CD4-positive, alpha-beta T cell treated with Interleukin-6 for 4 hours (primary cell): ENCODE results near the gene CHST14.

Experiments
- DNase-seq: peaks from one replicate; pipeline ENCODE4 v3.0.0-alpha.2; 2020; ENCODE audit warnings: mixed read lengths

The CHST14 gene

DNA sequence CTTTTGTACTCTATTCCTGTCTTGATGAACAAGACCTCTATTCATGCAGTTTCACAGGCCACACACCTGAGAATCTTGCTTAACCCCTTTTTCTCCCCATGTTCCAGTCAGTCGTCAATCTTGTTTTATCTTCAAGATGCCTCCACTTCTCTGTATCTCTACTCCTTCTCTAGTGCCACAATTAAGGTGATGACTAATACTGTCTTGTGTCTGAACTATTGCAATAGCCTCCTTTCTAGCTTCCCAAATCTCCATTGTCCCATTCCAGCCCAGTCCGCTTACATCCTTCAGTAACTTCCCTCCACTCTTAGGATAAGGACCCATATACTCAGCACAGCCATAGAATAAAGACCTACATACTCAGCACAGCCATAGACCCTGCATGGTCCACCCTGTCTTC is 24.7 kb downstream of the CHST14 start:
- no peak for DNase-seq

DNA sequence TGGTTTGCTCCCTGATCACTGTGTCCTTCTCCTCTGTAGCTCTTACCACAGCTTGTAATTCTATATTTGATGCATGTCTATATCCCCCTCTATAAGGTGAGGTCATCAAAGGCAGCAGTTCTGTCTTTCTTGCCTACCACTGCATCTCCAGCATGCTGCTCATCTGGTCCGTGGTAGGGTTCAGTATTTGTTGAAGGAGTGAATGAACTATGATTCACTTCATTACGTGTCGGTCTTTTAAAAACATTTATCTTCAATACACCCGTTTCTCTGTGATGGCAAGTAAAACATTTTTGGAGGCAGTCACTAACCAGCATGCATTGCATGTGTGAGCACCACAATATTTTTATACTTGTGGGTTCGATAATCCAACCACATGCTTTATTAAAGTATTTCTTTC is 27.6 kb downstream of the CHST14 start:
- no peak for DNase-seq

DNA sequence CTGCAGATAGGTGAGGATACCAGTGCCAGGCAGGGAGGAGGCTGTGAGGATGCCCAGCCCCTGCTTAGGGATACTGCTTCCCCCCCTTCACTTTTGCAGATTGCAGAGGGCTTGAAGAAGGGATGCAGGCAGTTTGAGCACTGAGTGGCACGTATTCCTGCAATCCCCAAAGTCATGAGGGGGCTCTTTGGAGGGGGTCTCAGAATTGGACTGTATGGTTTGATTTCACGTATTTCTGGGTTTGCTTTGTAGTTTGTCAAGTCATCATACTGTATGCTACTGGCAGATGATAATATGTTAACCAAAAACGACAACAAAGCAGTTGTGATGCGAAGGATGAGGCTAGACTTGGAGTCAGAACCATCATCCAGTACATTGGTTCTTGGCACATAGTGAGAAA is 28.1 kb downstream of the CHST14 start:
- no peak for DNase-seq

DNA sequence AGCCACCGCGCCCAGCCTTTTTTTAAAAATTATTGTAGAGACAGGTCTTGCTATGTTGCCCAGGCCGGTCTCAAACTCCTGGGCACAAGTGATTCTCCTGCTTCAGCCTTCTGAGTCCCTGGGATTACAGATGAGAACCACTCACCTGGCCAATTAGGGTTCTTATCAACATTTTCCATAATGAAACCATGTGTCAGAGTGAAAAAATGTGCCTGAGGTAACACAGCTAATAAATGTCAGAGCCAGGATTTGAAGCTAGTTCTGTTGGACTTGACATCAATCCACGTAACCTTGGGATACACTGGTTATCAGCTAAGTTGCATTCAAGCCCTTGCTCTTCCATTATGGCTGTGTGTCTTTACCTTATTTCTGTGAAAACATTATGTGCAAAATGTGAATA is 29.1 kb downstream of the CHST14 start:
- DNase-seq, result no peak

DNA sequence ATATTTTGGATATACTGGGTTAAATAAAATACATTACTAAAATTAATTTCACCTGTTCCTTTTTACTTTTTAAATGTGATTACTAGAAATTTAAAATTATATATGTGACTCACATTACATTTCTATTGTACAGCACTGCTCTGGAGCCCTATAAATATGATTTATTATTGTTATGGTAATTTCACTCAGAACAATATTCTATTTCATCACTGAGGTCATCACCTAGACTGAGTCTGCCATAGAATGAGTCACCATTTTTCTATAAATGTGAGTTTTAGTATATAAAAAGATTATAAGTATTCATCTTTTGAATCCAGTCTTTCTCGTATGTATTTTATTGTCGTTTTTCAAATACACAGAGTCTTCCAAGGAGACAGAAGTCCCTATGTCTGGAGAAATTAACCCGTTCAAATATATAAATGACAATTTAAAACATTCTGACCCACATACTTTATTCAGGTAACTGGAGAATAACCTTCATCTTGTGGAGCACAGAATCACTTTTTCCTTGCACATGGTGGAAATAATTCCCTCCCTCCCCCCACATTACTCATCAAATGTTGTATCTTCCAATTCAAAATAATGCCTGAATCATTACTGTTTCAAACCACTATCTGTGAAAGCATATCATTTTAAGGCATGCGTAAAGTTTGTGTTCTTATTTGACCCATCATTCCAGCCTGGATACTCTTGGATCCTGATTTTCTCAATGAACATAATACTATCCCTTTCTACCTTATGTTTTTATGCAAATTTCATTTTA is 30.0 kb downstream of the CHST14 start:
- no peak for DNase-seq

DNA sequence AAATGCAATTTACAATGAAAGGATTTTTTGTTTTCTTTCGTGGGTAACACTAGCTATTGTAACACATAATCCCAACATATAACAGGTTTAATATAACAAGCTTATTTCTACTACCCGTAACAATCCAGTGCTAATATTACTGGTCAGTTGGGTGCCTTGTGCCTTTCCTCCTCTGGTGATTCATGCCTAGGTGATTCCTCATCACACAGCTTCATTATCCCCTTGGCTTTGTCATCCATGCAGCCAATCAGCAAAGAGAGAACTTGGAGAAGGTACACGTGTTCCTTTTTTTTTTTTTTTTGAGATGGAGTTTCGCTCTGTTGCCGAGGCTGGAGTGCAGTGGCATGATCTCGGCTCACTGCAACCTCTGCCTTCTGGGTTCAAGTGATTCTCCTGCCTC is 30.7 kb downstream of the CHST14 start:
- DNase-seq, result no peak

DNA sequence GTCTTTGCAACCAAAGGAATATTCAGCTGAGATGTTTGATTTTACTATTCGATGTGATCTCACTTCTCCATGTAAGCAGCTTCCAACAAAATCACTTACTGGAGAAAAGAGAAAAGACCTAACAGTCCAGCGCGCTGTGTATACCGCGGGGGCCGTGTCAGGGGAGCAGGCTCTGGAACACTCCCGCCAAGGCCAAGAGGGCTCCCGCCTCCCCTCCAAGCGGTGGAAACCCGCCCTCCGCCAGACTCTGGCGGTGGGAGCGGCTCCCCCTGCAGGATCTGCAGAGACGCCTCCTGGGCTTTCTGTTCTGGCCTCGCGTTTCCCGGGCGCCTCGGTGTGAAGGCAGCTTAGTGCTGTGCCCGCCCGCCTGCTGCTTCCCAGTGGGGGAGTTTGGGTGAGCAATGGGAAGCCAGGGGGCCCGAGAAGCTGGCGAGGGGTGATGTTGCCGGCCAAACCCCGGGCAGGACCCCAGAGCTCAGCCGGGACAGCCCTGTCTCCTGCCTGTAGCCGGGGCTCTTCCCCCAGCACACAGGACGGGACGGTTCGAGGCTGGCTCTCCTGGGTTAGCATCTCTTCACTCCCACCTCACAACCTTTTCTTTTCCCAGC is 36.3 kb downstream of the CHST14 start:
- peak; percentile 78 for DNase-seq

DNA sequence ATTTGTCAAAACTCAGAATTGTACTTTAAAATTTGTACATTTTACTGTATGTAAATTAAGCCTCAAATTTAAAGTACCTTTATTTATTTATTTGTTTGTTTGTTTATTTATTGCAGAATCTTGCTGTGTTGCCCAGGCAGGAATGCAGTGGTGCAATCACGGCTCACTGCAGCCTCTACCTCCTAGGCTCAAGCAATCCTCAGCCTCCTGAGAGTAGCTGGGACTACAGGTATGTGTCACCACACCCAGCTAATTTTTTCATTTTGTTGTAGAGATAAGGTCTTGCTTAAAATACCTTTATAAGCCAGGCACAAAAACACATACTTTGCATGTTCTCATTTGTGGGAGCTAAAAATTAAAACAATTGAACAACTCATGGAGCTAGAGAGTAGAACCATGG is 37.4 kb downstream of the CHST14 start:
- DNase-seq, result no peak

DNA sequence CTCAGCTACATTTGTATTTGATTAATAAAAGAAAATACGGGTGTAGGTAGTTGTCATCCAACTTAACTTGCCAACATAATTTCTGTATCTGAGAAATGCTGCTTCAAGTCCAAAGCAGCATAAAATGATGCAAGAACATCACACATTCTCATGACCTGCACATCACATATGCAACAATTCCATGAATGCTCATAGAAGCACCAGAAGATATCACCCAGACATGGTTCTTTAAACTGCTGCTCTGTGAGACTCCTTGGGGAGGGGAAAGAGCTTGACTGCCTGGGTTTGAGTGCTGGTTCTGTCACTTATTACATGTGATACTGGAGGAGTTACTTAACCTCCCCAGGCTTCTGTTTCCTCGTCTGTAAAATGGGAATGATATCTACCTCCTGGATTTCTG is 39.4 kb downstream of the CHST14 start:
- DNase-seq, result no peak

DNA sequence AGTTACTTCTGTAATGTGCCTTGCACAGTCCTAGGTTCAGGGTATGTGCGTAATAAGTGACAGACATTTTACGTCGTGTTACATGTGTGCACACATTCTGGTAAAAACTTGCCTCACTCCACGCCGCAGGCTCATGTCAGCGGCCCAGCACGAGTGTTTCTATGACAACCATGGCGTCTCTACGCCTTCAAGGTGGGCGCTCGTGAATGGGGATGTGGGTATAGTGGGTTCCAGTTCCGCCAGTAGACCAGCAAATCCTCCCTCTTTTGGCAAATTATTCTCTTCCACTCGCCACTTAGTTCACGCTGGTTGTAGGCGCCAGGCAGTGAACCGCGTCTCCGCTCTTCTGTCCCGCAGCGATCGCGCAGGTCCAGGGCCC is 40.3 kb downstream of the CHST14 start:
- no peak for DNase-seq

DNA sequence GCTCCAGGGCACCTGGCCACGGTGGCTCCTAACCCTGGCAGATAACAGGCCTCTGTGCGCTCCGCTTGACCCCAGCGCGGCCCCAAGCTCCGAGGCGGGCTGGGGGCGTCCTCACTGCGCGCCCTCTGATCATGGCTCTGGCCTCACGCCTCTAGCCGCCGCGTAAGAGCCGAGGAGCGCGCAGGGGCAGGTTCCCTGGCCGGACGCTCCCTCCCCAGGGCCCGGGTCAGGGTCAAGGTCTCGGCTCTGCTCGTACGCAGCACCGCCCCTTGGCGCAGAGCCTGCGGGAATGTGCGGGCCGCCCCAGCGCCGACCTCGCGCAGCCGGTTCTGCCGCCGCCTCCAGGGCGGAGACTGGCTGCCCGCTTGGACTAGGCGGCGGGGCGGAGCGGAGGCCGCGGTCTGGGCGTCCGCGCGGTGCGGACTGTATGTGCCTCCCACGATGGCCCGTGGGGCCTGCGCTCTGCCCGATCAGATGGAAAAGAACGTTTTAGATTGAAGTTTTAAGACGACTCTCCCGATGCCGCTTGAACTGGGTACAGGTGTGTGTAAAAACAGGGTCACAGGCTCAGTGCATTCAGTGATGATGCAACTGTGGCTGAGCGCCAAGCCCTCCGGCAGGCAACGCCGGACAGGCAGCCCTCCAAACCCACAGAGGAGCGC is 40.8 kb downstream of the CHST14 start:
- DNase-seq, result peak; percentile 12

DNA sequence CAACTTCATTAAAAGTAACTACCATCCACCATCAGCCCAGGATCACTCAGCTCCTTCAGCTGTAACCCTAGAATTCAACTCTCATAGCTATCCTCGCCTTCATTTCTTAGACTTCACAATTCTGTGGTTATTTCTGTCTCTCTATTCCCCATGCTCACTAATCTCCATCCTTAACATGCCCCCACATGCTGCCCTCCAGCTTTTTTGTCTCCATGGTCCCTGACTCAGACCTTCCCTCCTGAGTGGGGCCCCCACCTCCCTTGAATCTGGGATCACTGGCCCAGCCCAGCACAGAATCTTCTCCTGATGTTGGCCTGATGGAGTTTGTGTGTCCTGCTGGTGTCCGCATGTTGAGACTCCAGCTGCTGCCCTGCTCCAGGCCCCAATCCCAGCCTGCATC is 41.7 kb downstream of the CHST14 start:
- no peak for DNase-seq

DNA sequence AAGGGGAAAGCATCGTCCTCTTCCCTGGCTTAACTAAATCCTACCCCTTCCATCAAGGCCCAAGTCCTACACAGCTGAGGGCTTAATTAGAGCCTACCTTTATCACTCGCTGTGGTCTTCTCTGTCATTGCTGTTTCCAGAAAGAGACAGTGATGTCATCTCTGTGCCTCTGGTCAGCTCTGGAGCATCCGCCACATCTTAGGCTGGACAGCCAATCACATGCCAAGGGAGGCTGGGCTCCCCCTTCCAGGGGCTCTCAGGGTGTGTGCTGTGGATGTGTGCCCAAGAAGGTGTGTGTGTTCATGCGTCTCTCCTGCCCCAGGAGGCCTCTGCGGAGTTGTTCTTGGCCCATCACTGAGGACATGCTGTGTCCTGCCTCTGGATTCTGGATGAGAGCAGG is 42.8 kb downstream of the CHST14 start:
- DNase-seq, result no peak

DNA sequence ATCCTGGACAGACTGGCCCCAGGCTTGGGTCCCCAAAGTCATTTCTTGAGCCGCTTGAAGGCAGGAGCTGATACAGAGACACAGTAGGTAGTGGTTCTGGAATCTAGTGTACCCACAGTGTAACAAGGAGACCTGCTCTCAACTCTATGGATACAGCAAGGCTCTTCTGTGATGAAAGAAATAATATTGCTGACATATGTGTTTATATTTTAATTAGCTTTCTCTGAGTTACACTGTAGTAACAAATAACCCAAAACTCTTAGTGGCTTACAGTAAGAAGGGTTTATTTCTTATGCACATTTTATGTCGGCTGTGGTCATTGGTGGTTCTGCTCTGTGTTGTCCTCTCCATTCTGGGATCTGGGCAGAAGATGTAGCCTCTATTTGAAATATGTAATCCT is 45.5 kb downstream of the CHST14 start:
- no peak for DNase-seq
